ELF-1 (cell line): ENCODE results near the gene CLCN7.

ENCODE experiments used
- DNase-seq: peaks from one replicate; pipeline ENCODE4 v3.0.0-alpha.2; 2016; ENCODE audit warnings: low read depth, low spot score

The CLCN7 gene

DNA sequence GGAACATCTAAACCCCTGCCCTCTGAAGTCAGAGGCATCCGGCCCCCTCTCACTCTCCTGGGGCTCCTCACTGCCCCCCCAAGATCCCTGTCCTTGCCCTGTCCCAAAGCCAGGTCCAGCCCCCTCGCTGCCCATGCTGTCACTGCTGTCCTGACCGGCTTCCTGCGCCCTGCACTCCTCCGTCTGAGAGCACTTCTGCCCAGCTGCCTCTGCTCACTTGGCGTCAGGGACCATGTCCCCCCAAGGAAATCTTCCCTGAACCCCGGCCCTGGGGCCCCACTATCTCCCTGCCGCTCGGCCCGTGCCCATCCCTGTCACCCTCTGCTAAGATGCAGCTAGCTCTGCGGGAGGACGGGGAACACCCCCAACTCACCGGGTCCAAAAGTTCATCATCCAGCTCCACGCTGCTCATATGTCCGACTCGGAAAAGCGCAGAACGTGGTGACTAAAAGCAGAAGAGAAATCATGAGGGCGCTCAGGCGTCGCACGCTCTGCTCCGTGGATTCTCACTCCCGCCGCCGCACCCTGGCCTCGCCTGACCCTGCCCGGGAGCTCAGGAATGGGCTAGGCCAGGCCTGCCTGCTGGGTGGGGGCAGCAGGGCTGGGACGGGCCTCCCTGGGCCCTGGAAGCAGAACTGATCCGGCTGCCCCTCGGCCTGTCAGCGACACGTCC, 9.8 kb downstream of the CLCN7 start:
- DNase-seq = no peak

DNA sequence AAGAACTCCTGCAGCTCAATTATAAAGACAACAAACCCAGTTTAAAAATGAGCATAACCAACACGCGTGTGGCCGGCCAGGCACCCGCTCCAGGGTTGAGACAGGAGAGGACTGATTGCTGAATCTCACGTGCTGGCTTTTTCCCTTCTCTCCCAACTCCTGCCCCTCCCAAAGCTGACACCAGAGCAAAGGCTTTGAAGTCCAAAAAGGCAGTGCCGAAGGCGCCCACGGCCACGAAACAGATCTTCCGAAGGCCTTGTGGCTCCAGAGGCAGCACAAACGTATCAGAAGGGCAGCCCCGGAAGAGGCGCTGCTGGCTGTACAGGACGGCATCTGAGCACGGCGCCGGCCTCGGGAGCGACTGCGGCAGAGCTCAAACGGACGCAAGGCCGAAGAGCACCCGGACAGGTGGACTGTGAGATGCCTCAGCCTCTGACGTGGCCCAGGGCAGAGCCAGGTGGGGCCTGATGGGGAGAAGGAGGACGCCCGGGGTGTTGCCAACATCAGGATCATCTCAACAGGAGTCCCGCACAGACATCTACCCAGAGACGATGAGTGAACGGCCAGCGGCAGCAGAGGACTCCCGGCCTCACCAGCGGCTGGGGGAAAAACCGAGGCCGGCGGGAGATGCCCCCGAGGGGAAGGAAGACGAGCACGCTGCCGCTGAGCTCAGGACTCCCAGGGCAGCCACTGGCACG, 10.5 kb downstream of the CLCN7 start:
- DNase-seq = no peak

DNA sequence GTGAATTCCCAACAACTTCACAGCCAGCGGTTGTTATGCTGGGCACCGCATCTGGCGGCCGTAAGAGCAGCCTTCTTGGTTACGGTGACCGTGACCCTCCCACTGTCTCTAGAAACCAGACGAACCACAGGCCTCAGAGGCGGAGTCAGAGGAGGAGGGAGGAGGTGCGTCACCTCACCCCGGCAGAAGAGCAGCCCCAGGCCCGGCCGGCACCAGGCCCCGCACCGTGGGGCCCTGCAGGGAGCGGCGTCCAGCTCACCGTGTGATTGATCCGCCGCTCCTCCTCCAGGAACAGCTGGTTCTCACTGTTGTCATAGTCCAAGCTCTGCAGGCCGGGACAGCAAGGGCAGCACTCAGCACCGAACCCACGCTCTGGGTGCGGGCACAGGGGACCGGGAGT, 13.7 kb downstream of the CLCN7 start:
- DNase-seq = peak; percentile 84

DNA sequence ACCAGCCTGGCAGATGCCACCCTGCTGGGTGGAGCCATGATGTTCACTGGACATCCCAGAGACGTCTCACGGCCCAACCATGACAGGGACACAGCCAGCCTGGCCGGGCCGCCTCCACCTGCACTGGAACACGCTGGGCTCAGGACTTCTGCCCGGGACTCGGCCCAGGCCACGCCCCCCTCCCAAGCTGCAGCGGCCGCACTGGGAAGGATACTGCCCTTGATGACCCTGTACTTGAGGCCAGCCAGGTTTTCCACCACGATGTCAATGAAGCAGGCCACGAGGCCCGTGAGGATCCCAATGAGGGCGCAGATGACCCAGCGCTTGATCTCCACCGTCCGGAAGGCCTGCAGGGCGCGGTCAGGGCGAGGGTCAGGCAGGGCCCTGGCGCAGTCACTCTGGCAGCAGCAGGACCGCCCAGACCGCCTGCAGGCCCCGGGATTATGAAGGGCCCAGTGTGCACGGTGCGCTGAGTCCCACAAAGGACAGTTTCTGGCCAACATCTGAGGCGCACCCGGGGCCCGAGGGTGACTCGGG, 14.2 kb downstream of the CLCN7 start:
- DNase-seq = no peak

DNA sequence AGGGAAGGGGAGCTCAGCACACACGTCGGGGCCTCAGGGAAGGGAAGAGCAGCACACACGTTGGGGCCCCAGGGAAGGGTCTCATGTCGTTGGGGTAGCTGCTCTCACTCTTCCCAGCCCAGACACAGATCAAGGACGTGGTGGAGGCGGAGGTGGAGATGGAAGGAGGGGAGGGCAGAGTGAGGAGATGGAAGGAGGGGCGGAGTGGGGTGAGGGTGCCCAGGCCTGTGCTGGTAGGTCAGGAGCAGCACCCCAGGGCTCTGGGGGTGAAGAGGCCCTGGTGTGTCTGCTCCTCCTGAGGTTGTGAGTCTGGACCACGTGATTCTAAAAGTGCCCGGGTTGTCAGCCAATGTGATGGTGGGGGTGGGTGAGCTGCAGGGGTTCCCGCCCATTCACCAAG, 14.9 kb downstream of the CLCN7 start:
- DNase-seq = no peak

DNA sequence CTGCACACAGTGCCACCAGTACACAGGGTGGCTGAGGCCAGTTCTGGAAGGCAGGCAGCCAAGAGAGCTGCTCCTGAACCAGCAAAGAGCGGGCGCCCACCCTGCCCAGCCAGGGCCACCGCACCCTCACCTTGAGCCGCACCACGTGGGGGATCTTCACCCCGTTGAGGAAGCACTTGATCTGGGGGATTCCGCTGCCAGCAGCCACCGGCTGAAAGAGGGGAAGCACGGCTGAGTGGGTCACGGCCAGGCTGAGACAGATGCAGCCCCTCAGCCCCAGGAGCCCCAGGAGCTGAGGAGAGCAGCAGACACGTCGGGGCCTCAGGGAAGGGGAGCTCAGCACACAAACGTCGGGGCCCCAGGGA, 15.9 kb downstream of the CLCN7 start:
- DNase-seq = no peak

DNA sequence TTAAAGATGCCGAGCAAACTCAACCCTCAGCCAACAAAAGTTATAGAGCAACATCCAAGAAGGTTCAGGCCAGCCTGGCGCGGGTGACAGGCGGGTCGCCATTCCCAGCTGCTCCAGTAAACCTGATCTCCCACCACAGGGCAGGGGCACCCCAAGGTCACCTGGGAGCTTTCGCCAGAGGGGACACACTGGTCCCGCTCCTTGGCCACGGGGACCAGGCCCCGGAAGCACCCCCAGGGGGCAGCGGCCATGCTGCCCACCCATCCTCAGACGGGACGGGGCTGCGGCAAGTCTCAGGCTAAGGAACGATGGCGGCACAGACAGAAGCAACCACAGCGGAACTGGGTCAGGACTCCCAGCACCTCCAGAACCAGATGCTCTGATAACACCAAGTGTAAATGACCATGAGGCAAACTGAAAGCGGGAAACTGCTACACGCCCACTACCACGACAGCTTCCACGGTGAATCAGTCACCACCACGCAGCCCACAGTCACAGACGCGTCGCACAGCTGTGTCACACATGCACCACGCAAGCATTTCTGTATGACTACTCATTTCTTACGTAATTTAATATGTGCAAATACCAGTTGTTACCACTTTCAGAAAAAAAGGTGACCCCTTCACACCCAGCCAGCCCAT, 16.4 kb downstream of the CLCN7 start:
- no peak for DNase-seq

DNA sequence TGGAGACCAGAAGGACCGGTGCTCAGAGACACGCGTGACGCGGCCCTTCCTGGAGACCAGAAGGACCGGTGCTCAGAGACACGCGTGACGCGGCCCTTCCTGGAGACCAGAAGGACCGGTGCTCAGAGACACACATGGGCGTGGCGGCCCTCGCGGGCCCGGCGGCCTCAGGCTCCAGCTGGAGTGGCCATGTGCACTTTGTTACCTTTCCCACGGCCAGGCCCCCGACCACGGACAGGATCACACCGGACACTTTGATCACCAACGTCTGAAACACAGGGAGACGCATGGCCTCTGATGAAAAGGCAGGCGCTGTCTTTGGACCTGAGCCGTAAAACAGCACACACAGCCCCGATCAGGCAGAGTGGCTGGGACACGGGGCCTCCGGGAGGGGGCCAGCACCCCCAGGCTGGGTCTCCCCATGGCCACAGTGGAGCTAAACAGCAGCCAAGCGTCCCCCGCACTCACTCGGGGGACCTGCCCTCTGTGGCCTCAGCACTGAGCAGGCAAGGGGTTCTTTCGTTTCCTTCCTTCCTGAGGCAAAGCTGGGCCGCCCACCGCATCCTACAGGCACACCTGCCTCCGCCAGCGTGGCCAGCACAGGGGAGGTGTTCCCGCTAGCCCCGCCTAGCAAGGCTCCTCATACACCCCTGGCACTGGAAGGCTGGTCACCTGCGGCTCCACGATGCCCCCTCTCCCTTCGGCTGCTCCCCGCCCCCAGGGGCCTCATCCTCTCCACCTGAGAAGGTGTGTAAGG, 17.2 kb downstream of the CLCN7 start:
- no peak for DNase-seq

DNA sequence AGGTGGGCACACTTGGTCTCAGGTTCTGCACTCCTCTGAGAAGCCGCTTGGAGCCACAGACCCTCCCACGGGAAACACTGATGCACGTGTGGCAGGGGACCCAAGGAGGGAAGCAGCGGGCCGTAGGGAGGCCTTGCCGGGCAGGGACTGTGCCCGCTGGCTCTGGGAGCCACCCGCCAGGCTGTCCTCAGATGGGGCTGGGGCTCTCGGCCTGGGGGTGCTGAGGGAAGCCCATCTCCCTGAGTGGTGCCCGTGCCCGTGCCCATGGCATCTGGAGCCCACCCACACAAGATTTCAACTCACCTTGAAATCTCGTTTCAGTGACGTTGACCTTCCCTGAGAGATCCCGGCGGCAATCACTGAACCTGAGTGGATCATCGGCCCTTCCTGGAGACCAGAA, 17.9 kb downstream of the CLCN7 start:
- no peak for DNase-seq

DNA sequence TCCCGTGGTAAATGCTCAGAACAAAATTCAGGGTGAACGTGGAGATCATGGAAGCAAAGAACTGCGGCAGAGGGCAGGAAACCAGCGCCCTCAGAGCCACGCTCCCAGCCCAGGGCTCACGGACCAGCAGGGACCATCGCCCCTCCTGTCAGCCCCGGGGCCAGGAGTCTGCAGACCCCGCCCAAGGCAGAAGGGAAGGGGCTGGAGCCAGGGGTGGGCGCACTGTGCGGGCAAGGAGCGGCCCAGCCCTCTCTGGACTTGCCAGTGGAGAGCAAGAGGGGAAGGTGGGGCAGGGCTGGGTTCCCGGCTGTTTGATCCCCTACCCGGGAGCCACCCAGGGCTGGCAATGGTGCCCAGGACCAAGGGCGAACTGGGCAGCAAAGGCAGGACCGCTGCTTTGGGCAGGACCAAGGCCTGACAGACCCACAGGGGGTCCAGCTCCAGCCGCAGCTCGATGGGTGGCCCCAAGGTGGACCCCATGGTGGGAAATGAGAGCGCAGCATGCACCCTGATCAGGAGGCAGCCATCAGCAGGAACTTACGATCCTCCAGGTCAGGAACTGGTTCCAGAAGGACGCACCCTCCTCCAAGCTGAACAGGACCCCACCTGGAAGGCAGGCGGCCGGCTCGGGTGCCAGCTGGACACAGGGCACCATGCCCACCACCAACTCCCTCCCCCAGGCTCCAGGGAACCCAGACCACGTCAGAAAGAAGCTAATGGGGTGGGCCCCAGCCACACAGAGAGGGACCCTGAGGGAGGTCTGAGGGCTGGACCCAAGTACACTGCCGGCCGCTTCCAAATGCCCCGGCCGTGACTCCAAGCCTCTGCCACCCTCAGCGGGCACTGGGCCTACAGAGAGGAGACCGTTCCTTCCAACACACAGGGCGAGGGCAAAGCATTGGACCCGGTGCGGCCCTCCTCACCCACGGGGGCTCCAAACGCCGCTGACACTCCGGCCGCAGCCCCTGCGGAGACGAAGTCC, 19.3 kb downstream of the CLCN7 start:
- DNase-seq = no peak

DNA sequence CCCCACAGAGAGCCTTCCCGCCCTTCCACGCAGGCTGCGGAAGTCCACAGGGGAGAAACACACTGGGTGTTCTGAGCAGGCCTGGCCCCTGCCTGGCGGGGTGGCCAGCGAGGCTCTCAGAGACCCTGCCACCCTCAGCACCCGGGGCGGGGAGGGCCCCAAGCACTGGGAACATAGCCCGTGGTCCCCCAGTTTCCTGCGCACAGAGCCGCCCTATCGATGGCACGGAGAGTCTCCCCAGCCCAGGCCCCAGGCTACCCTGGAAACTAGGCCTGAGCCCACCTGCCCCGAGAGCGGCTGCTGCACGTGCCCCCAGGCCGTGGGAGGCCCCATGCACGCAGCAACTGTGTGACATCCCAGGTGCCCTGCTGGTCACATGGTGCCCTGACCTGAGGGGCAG, 20.3 kb downstream of the CLCN7 start:
- no peak for DNase-seq

DNA sequence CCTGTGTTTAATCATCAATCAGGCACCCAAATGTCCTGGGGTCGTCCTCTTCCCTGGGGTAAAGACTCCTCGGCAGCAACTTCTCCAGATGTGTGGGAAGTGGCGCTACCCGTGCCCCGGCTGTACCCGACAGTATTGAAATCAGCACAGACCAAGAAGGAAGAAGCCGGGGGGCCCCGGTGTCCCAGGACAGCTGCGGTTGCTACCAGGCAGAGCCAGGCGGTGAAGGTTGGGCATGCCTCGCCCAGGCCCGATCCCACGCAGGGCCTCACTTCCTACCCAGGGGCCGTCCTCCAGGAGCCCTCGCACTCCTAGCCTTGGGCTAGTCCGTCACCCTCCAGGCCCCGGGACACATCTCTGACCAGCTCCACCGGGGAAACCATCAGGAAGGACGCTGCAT, 21.5 kb downstream of the CLCN7 start:
- DNase-seq = no peak

DNA sequence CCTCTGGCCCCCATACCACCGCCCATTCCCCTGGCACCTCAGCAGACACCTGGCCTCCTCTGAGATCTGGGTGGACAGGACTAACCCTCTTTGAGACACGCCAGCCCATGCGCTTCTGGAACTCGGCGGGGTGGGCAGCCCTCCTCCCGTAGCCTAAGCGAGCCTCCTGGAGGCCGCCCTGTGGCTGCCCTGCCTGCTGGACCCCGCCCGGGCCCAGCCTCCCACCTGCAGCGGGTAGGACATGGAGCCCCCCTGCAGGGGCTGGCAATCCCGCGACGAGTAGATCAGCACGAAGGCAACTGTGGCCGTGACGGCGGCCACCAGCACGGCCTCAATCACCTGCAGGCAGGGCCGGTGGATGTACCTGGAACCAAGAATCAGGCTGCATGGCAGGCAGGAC, 22.3 kb downstream of the CLCN7 start:
- no peak for DNase-seq

DNA sequence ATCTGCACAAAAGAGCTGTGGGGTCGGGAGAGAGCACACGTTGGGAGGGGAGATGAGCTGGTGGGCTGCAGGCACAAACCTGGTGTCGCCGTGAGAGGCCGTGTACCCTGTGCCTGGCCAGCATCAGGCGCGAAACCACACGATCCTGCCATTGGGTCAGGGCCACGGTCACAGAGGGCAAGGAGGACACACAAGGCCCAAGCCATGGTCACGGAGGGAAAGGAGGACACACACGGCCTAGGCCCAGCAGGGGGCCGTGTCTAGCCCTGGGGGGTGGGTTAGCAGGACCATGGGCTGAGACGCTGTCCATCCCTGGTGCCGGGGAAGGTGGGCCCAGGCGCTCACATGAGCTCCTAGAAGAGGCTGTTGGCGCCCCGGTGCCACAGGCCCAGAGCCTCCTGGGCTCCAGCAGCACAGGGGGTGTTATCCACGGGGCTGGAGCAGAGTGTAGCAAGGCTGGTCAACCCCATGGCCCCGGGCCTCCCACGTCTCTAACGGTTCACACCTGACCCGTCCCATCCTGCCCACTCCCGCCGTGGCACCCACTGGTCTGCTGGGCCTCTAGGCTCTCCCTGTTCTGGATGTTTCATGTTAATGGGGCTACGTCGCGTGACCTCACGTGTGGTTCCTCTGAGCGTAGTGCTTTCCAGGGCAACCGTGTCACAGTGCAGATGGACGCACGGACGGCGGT, 23.0 kb downstream of the CLCN7 start:
- DNase-seq = no peak

DNA sequence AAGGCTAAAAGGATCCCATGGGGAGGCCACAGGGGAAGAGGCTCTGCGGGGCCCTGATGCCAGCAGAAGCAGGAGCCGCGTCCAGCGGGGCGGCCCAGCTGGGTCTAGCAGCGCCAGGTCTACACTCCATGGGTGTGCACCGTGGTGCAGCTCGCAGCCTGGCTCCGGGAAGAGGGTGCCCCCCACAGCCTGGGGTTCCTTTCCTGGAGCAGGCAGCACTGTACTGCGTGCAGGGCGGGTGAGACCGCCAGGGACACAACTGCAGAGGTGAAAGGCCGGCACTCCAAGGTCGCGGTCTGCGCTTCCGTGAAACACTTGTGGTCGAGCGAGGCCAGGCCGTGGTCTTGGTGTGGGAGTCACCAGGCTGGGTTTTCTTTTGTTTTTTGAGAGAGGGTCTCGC, 24.0 kb downstream of the CLCN7 start:
- no peak for DNase-seq

DNA sequence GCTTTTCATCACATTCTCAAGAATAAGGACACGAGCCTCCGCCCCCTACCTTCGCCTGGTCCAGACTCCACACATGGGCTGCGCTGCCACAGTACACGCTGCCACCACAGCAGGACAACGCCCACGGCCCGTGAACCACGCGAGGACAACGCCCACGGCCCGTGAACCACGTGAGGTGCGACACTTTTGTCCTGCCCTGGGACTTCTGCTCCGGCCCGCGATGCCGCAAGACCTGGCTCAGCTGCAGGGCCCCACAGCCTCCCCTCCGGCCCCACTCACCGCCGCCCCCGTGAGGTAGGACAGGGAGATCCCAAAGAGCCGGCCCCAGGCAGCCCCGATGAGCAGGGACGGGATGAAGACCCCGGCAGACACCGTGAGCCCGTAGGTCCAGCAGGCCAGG, 24.6 kb downstream of the CLCN7 start:
- DNase-seq = no peak

DNA sequence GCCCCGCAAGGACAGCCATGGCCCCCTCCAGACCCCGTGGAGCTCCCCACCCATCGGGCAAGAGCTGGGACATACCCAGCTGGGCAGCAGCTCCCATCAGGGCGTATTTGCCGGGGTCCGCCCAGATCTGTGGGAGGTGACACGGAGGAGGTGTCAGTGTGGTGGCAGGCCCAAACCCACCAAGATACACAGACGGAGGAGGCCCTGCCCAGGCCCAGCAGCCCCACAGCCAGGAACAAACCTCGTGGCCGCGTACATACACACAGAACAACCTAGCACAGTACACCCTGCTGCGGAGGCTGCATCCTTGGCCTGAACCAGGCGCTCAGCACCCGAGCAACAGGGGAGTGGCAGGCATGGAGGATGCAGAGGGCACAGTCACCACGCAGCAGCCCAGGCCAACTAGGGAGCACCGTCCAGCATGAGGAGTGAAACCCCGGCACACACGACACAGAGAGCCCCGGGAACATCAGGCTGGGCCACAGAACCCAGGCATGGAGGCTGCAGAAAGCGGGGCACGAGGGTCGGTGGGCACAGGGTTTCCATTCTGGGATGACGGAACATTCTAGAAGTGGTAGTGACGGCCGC, 25.5 kb downstream of the CLCN7 start:
- no peak for DNase-seq

DNA sequence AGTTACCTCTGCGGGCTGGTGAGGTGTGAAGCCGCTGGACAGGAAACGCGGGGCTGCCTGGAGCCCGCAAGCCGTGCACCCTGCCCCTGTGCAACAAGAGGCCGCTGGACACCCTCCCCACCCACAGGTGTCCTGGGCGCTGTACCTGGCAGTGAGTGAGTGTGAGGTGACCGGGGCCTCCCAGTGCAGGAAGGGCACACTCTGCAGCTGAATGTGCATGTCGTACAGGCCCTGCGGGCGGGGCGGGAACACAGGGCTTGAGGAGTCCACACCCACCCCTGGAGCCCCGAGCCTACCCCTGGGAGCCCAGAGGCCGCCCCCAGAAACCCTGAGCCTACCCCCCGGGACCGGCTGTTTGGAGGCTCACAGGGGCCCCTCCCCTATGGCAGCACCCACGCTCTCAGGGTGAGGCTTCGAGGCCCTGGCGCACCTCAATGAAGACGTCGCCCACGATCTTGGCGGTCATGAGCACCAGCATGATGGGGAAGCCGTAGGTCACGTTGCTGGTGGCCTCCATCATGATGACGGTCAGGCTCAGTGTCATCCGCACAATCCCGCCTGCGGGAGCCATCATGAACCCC, 26.2 kb downstream of the CLCN7 start:
- DNase-seq = no peak

DNA sequence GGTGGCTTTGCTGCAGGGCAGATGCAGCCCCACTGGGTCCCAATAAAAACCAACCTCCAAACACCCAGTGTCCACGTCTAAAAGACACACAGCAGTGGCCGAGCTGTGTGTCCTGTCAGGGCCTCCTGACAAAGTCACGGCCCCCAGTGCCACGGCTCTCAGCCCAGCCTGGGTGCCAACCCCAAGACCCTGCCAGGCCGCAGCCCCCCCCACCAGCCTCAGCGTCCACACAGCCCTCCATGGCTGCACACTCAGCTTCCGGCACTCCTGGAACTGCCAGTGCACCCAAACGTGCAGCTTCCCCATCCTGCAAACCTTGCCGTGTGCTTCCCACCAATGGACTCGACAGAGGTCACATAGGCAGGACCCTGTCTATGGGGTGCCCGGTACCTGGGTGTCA, 26.9 kb downstream of the CLCN7 start:
- no peak for DNase-seq
